Measurements from ENCODE around the gene FAM25G.
"Not testable (repeated sequence)": the region's sequence is repeated elsewhere in the genome, so short reads cannot be mapped to it uniquely, and the experiment has no call there.

GRCh38 chr10:47477078-47477477 is 14.4 kb downstream of the FAM25G start:
- not testable (repeated sequence) for TF ChIP-seq POLR2AphosphoS5 (IDR thresholded peaks at IDR 0.05; ENCODE audit: low read depth, low read length); CTCF (IDR thresholded peaks at IDR 0.05); SIN3A (IDR thresholded peaks at IDR 0.05; ENCODE audit: borderline replicate concordance, insufficient read depth, low read depth, low read length); TCF7L2 (IDR thresholded peaks at IDR 0.05; ENCODE audit: low read depth, low read length)
- TF ChIP-seq, protein P1, sequence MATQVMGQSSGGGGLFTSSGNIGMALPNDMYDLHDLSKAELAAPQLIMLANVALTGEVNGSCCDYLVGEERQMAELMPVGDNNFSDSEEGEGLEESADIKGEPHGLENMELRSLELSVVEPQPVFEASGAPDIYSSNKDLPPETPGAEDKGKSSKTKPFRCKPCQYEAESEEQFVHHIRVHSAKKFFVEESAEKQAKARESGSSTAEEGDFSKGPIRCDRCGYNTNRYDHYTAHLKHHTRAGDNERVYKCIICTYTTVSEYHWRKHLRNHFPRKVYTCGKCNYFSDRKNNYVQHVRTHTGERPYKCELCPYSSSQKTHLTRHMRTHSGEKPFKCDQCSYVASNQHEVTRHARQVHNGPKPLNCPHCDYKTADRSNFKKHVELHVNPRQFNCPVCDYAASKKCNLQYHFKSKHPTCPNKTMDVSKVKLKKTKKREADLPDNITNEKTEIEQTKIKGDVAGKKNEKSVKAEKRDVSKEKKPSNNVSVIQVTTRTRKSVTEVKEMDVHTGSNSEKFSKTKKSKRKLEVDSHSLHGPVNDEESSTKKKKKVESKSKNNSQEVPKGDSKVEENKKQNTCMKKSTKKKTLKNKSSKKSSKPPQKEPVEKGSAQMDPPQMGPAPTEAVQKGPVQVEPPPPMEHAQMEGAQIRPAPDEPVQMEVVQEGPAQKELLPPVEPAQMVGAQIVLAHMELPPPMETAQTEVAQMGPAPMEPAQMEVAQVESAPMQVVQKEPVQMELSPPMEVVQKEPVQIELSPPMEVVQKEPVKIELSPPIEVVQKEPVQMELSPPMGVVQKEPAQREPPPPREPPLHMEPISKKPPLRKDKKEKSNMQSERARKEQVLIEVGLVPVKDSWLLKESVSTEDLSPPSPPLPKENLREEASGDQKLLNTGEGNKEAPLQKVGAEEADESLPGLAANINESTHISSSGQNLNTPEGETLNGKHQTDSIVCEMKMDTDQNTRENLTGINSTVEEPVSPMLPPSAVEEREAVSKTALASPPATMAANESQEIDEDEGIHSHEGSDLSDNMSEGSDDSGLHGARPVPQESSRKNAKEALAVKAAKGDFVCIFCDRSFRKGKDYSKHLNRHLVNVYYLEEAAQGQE (IDR thresholded peaks at IDR 0.05; ENCODE audit: insufficient read depth in 1 of 2, low read depth in 2 of 2, low read length in 1 of 2) = not testable (repeated sequence)
